ENCODE measurements around the gene MS4A1.

MS4A1 gene

GRCh38 chr11:60511393-60511792 lies 55.7 kb downstream of the MS4A1 start:
- no peak overlapping the region for H2AFZ ChIP-seq (ENCODE audit: low read depth, low read length)
- H3K27me3 ChIP-seq (ENCODE audit: insufficient read depth, low read length), result peaks cover 2% of the 10 kb centered on the region
- no peak overlapping the region for H3K4me3 ChIP-seq (ENCODE audit: low read length)
- H3K9me3 ChIP-seq (ENCODE audit: low read length), result no peaks in the 10 kb centered on the region
- no peaks in the 10 kb centered on the region for H3K4me1 ChIP-seq (ENCODE audit: insufficient read depth, low read length)
- H3K36me3 ChIP-seq (ENCODE audit: insufficient read depth, low read length), result no peaks in the 10 kb centered on the region

DNA sequence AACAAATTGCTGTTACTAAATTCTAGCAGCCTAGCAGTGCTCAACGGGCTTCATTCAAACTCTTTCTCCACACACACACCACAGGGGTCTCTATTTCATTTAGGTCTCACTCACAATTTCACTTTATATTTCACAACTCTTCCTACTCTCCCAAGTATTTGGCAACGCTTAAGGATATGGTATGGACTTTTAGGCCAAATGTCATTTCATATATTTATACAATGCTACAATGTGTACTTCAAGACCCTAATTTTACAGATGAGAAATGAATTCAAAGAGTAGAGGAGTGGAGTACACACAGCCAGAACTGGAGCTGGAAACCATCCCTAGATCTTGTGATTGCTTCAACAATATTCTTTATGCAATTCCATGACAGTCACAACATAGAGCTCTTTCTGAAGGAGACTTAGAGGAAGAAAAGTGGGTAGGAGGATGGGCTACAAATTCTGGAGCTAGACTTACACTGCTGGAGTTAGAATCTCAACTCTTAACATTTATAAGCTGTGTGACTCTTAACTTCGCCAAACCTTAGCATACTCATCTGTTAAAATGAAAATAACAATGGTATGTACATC lies 57.1 kb downstream of the MS4A1 start:
- H3K4me3 ChIP-seq (ENCODE audit: low read length), result no peak overlapping the region
- H2AFZ ChIP-seq (ENCODE audit: low read depth, low read length), result no peak overlapping the region
- no peaks in the 10 kb centered on the region for H3K9me3 ChIP-seq (ENCODE audit: low read length)
- H3K27me3 ChIP-seq (ENCODE audit: insufficient read depth, low read length), result peaks cover 3% of the 10 kb centered on the region
- no peaks in the 10 kb centered on the region for H3K36me3 ChIP-seq (ENCODE audit: insufficient read depth, low read length)
- no peaks in the 10 kb centered on the region for H3K4me1 ChIP-seq (ENCODE audit: insufficient read depth, low read length)

- H3K4me3 ChIP-seq (ENCODE audit: low read length), result no peak overlapping the region
Observed at GRCh38 chr11:60513496-60514460, 58.1 kb downstream of the MS4A1 start.

GRCh38 chr11:60515144-60515855 lies 59.7 kb downstream of the MS4A1 start, which contains the start of gene MS4A13:
TSS of gene MS4A13 (plus strand) at chr11:60515392. CDS start at chr11:60518084, 2,692 bp downstream.
- no peaks in the 10 kb centered on the region for H3K9me3 ChIP-seq (ENCODE audit: low read length)
- peaks cover 3% of the 10 kb centered on the region for H3K27me3 ChIP-seq (ENCODE audit: insufficient read depth, low read length)
- H3K4me1 ChIP-seq (ENCODE audit: insufficient read depth, low read length), result no peaks in the 10 kb centered on the region
- H2AFZ ChIP-seq (ENCODE audit: low read depth, low read length), result no peak within 1 kb of the TSS
- H3K36me3 ChIP-seq (ENCODE audit: insufficient read depth, low read length), result no peaks in the 10 kb centered on the region
- no peak within 1 kb of the TSS for H3K4me3 ChIP-seq (ENCODE audit: low read length)

More at GRCh38 chr11:60513496-60514460, 58.1 kb downstream of the MS4A1 start:
- no peaks in the 10 kb centered on the region for H3K36me3 ChIP-seq (ENCODE audit: insufficient read depth, low read length)
- H2AFZ ChIP-seq (ENCODE audit: low read depth, low read length), result no peak overlapping the region
- H3K9me3 ChIP-seq (ENCODE audit: low read length), result no peaks in the 10 kb centered on the region
- peaks cover 3% of the 10 kb centered on the region for H3K27me3 ChIP-seq (ENCODE audit: insufficient read depth, low read length)
- H3K4me1 ChIP-seq (ENCODE audit: insufficient read depth, low read length), result no peaks in the 10 kb centered on the region
